ENCODE measurements around the gene DOCK6. TPM values are rescaled to one million over a fixed set of nuclear protein-coding genes. Genes with fewer than 3 reads are reported as not detected.

Gene DOCK6
- total RNA-seq, 2 donors from 2014 or later, result 12.7 to 49.4 TPM

- H3K27ac ChIP-seq, result no peak overlapping the region
- peaks cover 0 to 48% of the 10 kb centered on the region in 2 donors for H3K4me1 ChIP-seq
- no peaks in the 10 kb centered on the region for H3K9me3 ChIP-seq
- no peak overlapping the region for H3K4me3 ChIP-seq
- TF ChIP-seq, protein P1, sequence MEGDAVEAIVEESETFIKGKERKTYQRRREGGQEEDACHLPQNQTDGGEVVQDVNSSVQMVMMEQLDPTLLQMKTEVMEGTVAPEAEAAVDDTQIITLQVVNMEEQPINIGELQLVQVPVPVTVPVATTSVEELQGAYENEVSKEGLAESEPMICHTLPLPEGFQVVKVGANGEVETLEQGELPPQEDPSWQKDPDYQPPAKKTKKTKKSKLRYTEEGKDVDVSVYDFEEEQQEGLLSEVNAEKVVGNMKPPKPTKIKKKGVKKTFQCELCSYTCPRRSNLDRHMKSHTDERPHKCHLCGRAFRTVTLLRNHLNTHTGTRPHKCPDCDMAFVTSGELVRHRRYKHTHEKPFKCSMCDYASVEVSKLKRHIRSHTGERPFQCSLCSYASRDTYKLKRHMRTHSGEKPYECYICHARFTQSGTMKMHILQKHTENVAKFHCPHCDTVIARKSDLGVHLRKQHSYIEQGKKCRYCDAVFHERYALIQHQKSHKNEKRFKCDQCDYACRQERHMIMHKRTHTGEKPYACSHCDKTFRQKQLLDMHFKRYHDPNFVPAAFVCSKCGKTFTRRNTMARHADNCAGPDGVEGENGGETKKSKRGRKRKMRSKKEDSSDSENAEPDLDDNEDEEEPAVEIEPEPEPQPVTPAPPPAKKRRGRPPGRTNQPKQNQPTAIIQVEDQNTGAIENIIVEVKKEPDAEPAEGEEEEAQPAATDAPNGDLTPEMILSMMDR (IDR thresholded peaks at IDR 0.05), result no peak
- H3K27me3 ChIP-seq, result no peaks in the 10 kb centered on the region
- no peak for DNase-seq (ENCODE audit: low spot score)
- peaks cover 17% of the 10 kb centered on the region for H3K36me3 ChIP-seq
These were observed 11.1 kb downstream of the DOCK6 start for GRCh38 chr19:11251217-11251616.

DNA sequence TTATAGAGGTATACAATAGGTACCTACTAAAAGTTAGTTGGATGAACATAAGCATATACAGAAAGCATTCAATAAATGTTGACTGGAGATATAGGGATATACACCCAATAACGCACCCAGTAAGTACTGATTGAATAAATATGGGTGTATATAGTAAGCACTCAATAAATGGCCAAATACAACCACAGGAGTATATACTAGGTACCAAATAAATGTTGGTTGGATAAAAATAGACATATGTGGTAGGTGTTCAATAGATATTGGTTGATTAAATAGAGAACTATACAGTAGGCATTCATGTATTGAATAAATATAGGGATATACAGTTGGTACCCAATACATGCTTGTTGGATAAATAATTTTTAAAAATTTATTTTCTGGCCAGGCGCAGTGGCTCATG, 13.5 kb downstream of the DOCK6 start:
- no peaks in the 10 kb centered on the region for H3K9me3 ChIP-seq
- H3K27me3 ChIP-seq, result no peaks in the 10 kb centered on the region
- DNase-seq (ENCODE audit: low spot score), result no peak
- no peak overlapping the region for H3K27ac ChIP-seq
- TF ChIP-seq, protein P1 (IDR thresholded peaks at IDR 0.05), result no peak
- no peak overlapping the region for H3K4me3 ChIP-seq
- peaks cover 17% of the 10 kb centered on the region for H3K36me3 ChIP-seq
- H3K4me1 ChIP-seq, result peaks cover 0 to 42% of the 10 kb centered on the region in 2 donors

GRCh38 chr19:11247934-11248333, 14.4 kb downstream of the DOCK6 start:
- Histone ChIP-seq H3K27ac (peak overlapping the region; percentile 72 to 78), H3K4me3 (no peak overlapping the region), H3K27me3 (no peaks in the 10 kb centered on the region), H3K9me3 (no peaks in the 10 kb centered on the region), H3K4me1 (peaks cover 0 to 39% of the 10 kb centered on the region in 2 donors), H3K36me3 (peaks cover 18% of the 10 kb centered on the region)
- DNase-seq (ENCODE audit: low spot score), result no peak
- TF ChIP-seq, protein P1 (IDR thresholded peaks at IDR 0.05), result no peak

DNA sequence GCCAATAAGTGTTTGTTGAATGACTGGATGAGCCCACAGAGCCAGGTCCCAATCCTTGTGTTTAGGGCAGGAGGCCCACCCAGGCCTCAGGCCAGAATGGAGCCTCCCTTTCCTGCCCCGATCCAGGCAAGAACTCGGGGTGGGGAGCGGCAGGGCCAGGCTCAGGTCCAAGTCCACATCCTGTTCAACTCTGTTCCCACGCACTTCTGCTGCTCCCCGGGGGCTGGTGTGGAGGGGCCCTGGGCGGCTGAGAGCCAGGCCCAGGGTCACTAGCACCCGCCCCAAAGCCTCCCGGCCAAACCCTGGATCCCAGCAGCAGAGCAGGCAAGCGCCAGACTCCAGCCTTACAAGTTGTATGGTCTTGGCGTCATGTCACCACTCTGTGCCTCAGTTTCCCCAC, 14.9 kb downstream of the DOCK6 start:
- H3K4me3 ChIP-seq, result no peak overlapping the region
- H3K27ac ChIP-seq, result peak overlapping the region; percentile 72 to 78
- no peaks in the 10 kb centered on the region for H3K9me3 ChIP-seq
- H3K4me1 ChIP-seq, result peaks cover 0 to 34% of the 10 kb centered on the region in 2 donors
- TF ChIP-seq, protein P1 (IDR thresholded peaks at IDR 0.05), result no peak
- no peaks in the 10 kb centered on the region for H3K27me3 ChIP-seq
- DNase-seq (ENCODE audit: low spot score), result peak; percentile 88
- peaks cover 24% of the 10 kb centered on the region for H3K36me3 ChIP-seq

- Histone ChIP-seq H3K27ac (peak overlapping the region; percentile 58 to 78), H3K4me1 (peaks cover 0 to 30% of the 10 kb centered on the region in 2 donors)
- TF ChIP-seq, protein P1 (IDR thresholded peaks at IDR 0.05), result no peak
These were observed 15.4 kb downstream of the DOCK6 start for GRCh38 chr19:11246941-11247340.

More at GRCh38 chr19:11246941-11247340, 15.4 kb downstream of the DOCK6 start:
- DNase-seq (ENCODE audit: low spot score), result no peak
- H3K27me3 ChIP-seq, result no peaks in the 10 kb centered on the region
- peaks cover 28% of the 10 kb centered on the region for H3K36me3 ChIP-seq
- H3K4me3 ChIP-seq, result no peak overlapping the region
- no peaks in the 10 kb centered on the region for H3K9me3 ChIP-seq
